Measurements from ENCODE around the gene LIX1L. TPM values are rescaled to one million over a fixed set of nuclear protein-coding genes. Genes with fewer than 3 reads are reported as not detected.

LIX1L gene
- total RNA-seq (ENCODE audit: low replicate concordance) = 8.4 and 15.4 TPM in 2 replicates

GRCh38 chr1:145957443-145958319 is at the start of gene LIX1L:
Gene LIX1L, minus strand, starts transcription at chr1:145958017. Its CDS starts 90 bp downstream, at chr1:145957927.

GRCh38 chr1:145996433-145997015 is 38.7 kb upstream of the LIX1L start, which contains the start of gene TXNIP:
Gene TXNIP, minus strand, starts transcription at chr1:145996579. Its CDS starts 313 bp downstream, at chr1:145996266.

GRCh38 chr1:145964328-145965118 is 6.7 kb upstream of the LIX1L start, which contains the start of the genes ANKRD34A and POLR3GL:
Gene ANKRD34A, minus strand, starts transcription at chr1:145964575. Its CDS starts 2,816 bp downstream, at chr1:145961759.
Gene POLR3GL, plus strand, starts transcription at chr1:145964690. Its CDS starts 10,176 bp downstream, at chr1:145974866.

GRCh38 chr1:145927063-145927886 is 30.5 kb downstream of the LIX1L start, which contains the start of gene RBM8A:
Gene RBM8A, minus strand, starts transcription at chr1:145927484. Its CDS starts 58 bp downstream, at chr1:145927426.

GRCh38 chr1:145918144-145918991 is 39.4 kb downstream of the LIX1L start, which contains the start of gene PEX11B:
Gene PEX11B, minus strand, starts transcription at chr1:145918717. Its CDS starts 29 bp downstream, at chr1:145918688.

GRCh38 chr1:145885738-145886287 is 72.0 kb downstream of the LIX1L start, which contains the start of gene ANKRD35:
Gene ANKRD35, minus strand, starts transcription at chr1:145885866. Its CDS starts 108 bp downstream, at chr1:145885758.

Other genes starting within 250 kb of the LIX1L start
- gene CD160, start 238.5 kb downstream of the LIX1L start, total RNA-seq (ENCODE audit: low replicate concordance) = 0.12 TPM in 1 of 2 replicates, not detected in the other
- 7.7 and 8.9 TPM in 2 replicates for gene RNF115, start 133.9 kb downstream of the LIX1L start, total RNA-seq (ENCODE audit: low replicate concordance)
- 21.0 and 28.4 TPM in 2 replicates for gene POLR3C, start 133.8 kb downstream of the LIX1L start, total RNA-seq (ENCODE audit: low replicate concordance)
- 1.2 and 4.4 TPM in 2 replicates for gene NUDT17, start 112.4 kb downstream of the LIX1L start, total RNA-seq (ENCODE audit: low replicate concordance)
- 2.5 and 6.3 TPM in 2 replicates for gene PIAS3, start 98.9 kb downstream of the LIX1L start, total RNA-seq (ENCODE audit: low replicate concordance)
- gene ANKRD35, start 72.2 kb downstream of the LIX1L start, total RNA-seq (ENCODE audit: low replicate concordance) = 0.45 and 1.4 TPM in 2 replicates
- gene ITGA10, start 48.0 kb downstream of the LIX1L start, total RNA-seq (ENCODE audit: low replicate concordance) = 0.23 and 7.4 TPM in 2 replicates
- gene PEX11B, start 39.3 kb downstream of the LIX1L start, total RNA-seq (ENCODE audit: low replicate concordance) = 22.6 and 25.1 TPM in 2 replicates
- 154 and 166 TPM in 2 replicates for gene RBM8A, start 30.5 kb downstream of the LIX1L start, total RNA-seq (ENCODE audit: low replicate concordance)
- 0.15 and 0.35 TPM in 2 replicates for gene ANKRD34A, start 6.6 kb upstream of the LIX1L start, total RNA-seq (ENCODE audit: low replicate concordance)
- 15.6 and 23.4 TPM in 2 replicates for gene POLR3GL, start 6.7 kb upstream of the LIX1L start, total RNA-seq (ENCODE audit: low replicate concordance)
- 59.5 and 488 TPM in 2 replicates for gene TXNIP, start 38.6 kb upstream of the LIX1L start, total RNA-seq (ENCODE audit: low replicate concordance)
- not detected in 2 replicates for gene HJV, start 63.7 kb upstream of the LIX1L start, total RNA-seq (ENCODE audit: low replicate concordance)
- gene NBPF10, start 186.8 kb upstream of the LIX1L start, total RNA-seq (ENCODE audit: low replicate concordance) = 1.9 and 2.3 TPM in 2 replicates